ENCODE measurements around the gene TSGA10IP.

TSGA10IP gene

DNA sequence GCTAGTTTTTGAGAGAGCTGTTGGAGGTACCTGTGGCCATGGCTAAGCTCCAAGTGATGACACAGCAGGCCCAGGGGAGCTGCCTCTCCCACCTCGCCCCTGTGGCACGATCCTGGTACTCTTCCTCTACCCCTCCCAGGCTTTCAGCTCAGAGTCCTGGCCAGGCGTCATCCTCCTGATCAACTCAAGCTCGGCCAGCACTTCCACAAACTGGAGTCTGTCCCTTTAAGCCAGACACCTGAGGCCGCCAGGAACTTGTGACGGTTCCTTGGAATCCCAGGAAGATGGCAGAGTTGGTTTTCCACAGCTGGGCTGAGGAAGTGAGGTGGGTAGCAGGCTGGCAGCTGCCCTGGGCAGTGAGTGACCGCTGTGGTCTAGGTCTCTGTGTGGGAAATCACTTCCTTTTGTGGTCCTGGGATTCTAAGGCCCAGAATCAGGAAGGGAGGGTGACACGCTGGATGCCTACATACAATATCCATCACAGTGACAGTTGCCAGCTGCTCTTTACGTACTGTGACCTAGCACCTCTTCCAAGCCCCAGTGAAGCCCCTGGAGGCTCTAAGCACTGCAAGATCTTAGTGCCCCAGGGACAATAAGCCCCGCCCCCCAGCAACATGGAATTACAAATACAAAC lies 63.3 kb downstream of the TSGA10IP start:
- no peak for DNase-seq
